ENCODE results near the gene FGF22.

Gene FGF22

DNA sequence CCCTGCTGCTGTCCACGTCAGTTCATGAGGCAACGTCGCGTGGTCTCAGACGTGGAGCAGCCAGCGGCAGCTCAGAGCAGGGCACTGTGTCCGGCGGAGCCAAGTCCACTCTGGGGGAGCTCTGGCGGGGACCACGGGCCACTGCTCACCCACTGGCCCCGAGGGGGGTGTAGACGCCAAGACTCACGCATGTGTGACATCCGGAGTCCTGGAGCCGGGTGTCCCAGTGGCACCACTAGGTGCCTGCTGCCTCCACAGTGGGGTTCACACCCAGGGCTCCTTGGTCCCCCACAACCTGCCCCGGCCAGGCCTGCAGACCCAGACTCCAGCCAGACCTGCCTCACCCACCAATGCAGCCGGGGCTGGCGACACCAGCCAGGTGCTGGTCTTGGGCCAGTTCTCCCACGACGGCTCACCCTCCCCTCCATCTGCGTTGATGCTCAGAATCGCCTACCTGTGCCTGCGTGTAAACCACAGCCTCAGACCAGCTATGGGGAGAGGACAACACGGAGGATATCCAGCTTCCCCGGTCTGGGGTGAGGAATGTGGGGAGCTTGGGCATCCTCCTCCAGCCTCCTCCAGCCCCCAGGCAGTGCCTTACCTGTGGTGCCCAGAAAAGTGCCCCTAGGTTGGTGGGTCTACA is 43.1 kb downstream of the FGF22 start:
- no peaks in the 10 kb centered on the region for H3F3A ChIP-seq (ENCODE audit: insufficient read depth, low read length)
- TF ChIP-seq EZH2phosphoT487 (IDR thresholded peaks at IDR 0.05; ENCODE audit: low read length) (no peak), CTCF (IDR thresholded peaks at IDR 0.05; ENCODE audit: low read length) (no peak), EZH2 (optimal IDR thresholded peaks at IDR 0.05; ENCODE audit: low read depth, low read length) (no peak)
- H3K79me2 ChIP-seq (ENCODE audit: low read length) = no peaks in the 10 kb centered on the region
- no peaks in the 10 kb centered on the region for H3K4me1 ChIP-seq (ENCODE audit: low read length)
- H3K27me3 ChIP-seq (replicated peaks; ENCODE audit: insufficient read depth, low read length) = peaks cover 51% of the 10 kb centered on the region
- DNase-seq = no peak
- no peaks in the 10 kb centered on the region for H4K20me1 ChIP-seq (ENCODE audit: insufficient read depth, low read length)
- H3K4me2 ChIP-seq (ENCODE audit: low read depth, low read length) = no peak overlapping the region
- no peaks in the 10 kb centered on the region for H3K36me3 ChIP-seq (replicated peaks; ENCODE audit: insufficient read depth, low read length)
- no peak overlapping the region for H3K4me3 ChIP-seq (ENCODE audit: low read length)
- H3K9me3 ChIP-seq (replicated peaks; ENCODE audit: insufficient read depth, low read length) = no peaks in the 10 kb centered on the region
- no peak overlapping the region for H3K27ac ChIP-seq (ENCODE audit: low read length)
- no peak overlapping the region for H2AFZ ChIP-seq (ENCODE audit: low read length)
- no peak overlapping the region for H3K9ac ChIP-seq (ENCODE audit: low read length)
- no peaks in the 10 kb centered on the region for H3K9me2 ChIP-seq (replicated peaks; ENCODE audit: insufficient read depth, low read length)

GRCh38 chr19:685454-685931 is 45.8 kb downstream of the FGF22 start:
- Histone ChIP-seq H3F3A (ENCODE audit: insufficient read depth, low read length) (no peaks in the 10 kb centered on the region), H4K20me1 (ENCODE audit: insufficient read depth, low read length) (no peaks in the 10 kb centered on the region), H3K4me1 (ENCODE audit: low read length) (no peaks in the 10 kb centered on the region), H3K9ac (ENCODE audit: low read length) (no peak overlapping the region), H3K27ac (ENCODE audit: low read length) (no peak overlapping the region), H3K79me2 (ENCODE audit: low read length) (no peaks in the 10 kb centered on the region), H3K4me3 (ENCODE audit: low read length) (no peak overlapping the region), H3K4me2 (ENCODE audit: low read depth, low read length) (no peak overlapping the region), H3K9me2 (replicated peaks; ENCODE audit: insufficient read depth, low read length) (no peaks in the 10 kb centered on the region), H3K9me3 (replicated peaks; ENCODE audit: insufficient read depth, low read length) (no peaks in the 10 kb centered on the region), H3K27me3 (replicated peaks; ENCODE audit: insufficient read depth, low read length) (peaks cover 73% of the 10 kb centered on the region), H3K36me3 (replicated peaks; ENCODE audit: insufficient read depth, low read length) (no peaks in the 10 kb centered on the region), H2AFZ (ENCODE audit: low read length) (no peak overlapping the region)
- DNase-seq = no peak
- TF ChIP-seq EZH2 (optimal IDR thresholded peaks at IDR 0.05; ENCODE audit: low read depth, low read length) (no peak), EZH2phosphoT487 (IDR thresholded peaks at IDR 0.05; ENCODE audit: low read length) (no peak), CTCF (IDR thresholded peaks at IDR 0.05; ENCODE audit: low read length) (no peak)

GRCh38 chr19:686589-687297 is 47.1 kb downstream of the FGF22 start:
- Histone ChIP-seq H3K4me3 (ENCODE audit: low read length) (no peak overlapping the region), H3K27ac (ENCODE audit: low read length) (no peak overlapping the region), H2AFZ (ENCODE audit: low read length) (no peak overlapping the region), H3K4me2 (ENCODE audit: low read depth, low read length) (no peak overlapping the region), H3K27me3 (replicated peaks; ENCODE audit: insufficient read depth, low read length) (peaks cover 86% of the 10 kb centered on the region), H4K20me1 (ENCODE audit: insufficient read depth, low read length) (no peaks in the 10 kb centered on the region), H3K36me3 (replicated peaks; ENCODE audit: insufficient read depth, low read length) (no peaks in the 10 kb centered on the region), H3F3A (ENCODE audit: insufficient read depth, low read length) (no peaks in the 10 kb centered on the region), H3K4me1 (ENCODE audit: low read length) (no peaks in the 10 kb centered on the region), H3K9me2 (replicated peaks; ENCODE audit: insufficient read depth, low read length) (no peaks in the 10 kb centered on the region), H3K9me3 (replicated peaks; ENCODE audit: insufficient read depth, low read length) (no peaks in the 10 kb centered on the region), H3K9ac (ENCODE audit: low read length) (no peak overlapping the region), H3K79me2 (ENCODE audit: low read length) (no peaks in the 10 kb centered on the region)
- TF ChIP-seq EZH2 (optimal IDR thresholded peaks at IDR 0.05; ENCODE audit: low read depth, low read length) (no peak), EZH2phosphoT487 (IDR thresholded peaks at IDR 0.05; ENCODE audit: low read length) (no peak), CTCF (IDR thresholded peaks at IDR 0.05; ENCODE audit: low read length) (no peak)
- DNase-seq = no peak

Measured in MM.1S (cell line).